Measurements from ENCODE around the gene INSRR.

INSRR gene

DNA sequence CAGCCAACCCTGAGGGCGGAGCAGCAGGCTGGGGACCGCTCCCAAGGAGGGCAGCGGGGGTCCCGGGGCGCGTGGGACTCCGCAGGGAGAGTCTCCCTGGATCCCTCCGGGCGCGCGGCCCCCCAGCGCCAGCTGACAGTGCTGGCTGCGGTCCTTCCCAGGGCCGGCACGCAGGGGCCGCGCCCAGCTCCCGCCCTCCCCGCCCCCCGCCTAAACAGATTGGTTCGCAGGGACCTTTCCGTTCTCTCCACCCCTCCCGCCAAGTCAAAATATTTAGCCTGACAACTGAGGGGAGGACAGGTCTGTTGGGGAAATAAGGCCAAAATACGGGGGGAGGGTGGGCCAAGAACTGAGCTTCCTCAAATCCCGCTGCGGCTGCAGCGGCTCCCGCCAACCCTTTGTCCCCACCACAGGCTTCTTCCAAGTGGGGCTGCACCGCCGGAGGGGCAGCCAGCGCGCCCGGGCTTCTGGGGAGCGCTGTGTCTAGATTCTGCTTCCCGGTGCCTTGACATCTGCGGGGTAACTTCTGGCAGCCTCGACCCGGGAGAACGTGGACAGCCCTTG, at the start of gene INSRR:
TSS of gene INSRR (minus strand) at position 159 of the 564 bp plus-strand sequence. CDS start 496 bp downstream, outside the sequence.
- no peak for DNase-seq

DNA sequence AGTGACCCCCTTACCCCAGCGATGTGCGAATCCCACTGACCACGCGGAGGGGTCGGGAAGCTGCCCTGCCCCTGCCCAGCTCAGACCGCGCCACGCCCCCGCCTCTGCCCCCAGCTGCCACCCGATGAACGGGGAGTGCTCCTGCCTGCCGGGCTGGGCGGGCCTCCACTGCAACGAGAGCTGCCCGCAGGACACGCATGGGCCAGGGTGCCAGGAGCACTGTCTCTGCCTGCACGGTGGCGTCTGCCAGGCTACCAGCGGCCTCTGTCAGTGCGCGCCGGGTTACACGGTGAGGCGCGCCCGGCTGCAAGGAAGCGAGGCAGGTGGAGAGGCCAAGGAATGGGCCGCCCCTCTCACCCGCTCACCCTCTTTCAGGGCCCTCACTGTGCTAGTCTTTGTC, 49.6 kb upstream of the INSRR start:
- no peak for DNase-seq

DNA sequence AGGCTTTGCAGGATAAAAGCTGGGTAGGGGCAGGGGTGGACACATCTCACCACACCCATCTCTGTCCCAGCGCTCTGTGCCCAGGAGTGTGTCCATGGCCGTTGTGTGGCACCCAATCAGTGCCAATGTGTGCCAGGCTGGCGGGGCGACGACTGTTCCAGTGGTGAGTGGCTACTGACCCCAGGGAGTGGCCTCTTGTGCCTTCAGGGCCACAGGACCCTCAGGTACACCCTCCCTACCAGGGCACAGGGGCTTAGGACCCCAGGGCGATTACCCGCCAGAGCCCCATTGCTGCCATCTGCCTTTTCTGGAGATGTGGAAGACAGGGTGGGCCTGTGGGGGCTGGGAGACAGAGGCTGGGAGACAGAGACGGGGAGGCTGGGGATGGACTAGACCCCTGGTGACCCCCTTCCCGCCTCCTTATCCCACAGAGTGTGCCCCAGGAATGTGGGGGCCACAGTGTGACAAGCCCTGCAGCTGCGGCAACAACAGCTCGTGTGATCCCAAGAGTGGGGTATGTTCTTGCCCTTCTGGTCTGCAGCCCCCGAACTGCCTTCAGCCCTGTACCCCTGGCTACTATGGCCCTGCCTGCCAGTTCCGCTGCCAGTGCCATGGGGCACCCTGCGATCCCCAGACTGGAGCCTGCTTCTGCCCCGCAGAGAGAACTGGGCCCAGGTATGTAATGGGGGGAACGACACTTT, 47.4 kb upstream of the INSRR start:
- no peak for DNase-seq

DNA sequence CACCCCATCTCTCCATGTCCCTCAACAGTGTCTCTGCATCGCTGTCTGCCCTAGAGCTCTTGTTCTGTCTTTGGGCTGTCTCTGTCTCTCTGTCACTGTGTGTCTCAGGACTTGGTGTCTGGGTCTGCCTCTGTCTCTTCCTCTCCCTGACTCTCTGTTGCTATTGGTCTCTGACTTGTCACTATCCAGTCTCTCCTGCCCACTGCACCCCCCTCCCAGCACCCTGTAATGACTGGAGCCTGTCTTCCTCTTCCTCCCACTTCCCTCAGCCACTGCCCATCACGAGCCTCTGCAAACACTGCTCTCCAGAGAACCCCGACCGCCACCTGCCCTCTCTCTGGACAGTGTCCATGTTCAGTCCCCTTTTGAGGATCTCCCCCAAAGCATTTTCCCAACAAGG, 46.7 kb upstream of the INSRR start:
- no peak for DNase-seq

DNA sequence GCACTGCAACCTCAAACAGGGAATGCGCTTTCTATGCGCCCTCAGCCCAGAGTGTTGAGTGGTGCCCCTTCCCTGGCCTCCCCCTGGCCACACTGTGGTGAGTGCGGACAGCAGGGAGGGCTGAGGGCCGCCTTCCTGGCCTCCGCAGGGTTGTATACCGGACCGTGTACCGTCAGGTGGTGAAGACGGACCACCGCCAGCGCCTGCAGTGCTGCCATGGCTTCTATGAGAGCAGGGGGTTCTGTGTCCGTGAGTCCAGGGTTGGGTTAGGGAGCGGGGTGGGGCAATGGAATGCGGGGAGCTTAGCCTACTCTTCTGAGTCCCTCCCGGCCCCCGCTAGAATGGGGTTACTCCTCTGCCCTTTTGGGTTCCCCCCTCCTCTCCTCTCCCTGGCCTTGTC, 46.3 kb upstream of the INSRR start:
- DNase-seq, result no peak

DNA sequence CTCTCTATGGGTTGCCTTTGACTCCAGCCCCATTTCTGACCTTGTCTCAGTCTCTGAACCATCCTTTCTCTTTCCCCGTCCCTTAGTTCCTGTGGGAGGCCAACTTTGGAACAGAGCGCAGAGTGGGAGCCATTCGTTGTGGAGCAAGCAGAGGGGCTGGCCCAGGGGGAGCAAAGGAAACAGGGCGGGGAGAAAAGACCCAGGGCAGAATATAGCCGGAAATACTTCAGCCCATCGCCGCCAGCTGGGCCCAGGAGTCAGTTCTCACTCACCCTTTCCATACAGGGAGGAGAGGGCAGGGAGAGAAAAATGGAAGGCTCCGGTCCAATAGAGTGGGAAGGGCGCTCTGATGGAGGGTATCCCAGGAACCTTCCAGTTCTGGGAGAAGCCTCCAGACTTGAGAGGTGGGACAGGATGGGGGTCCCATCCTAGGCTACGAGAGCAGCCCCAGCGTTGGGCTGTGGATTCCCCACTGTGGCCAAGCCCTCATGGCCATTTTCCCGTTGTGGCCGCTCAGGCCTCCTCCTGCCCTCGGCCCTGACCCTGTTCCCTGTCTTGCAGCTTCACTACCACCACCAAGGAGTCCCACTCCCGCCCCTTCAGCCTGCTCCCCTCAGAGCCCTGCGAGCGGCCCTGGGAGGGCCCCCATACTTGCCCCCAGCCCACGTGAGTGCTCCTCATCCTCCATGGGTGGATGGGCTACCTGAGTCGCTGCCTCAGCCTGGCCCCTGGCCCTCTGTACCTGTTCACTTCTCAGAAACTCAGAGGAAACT, 45.5 kb upstream of the INSRR start:
- DNase-seq, result no peak

DNA sequence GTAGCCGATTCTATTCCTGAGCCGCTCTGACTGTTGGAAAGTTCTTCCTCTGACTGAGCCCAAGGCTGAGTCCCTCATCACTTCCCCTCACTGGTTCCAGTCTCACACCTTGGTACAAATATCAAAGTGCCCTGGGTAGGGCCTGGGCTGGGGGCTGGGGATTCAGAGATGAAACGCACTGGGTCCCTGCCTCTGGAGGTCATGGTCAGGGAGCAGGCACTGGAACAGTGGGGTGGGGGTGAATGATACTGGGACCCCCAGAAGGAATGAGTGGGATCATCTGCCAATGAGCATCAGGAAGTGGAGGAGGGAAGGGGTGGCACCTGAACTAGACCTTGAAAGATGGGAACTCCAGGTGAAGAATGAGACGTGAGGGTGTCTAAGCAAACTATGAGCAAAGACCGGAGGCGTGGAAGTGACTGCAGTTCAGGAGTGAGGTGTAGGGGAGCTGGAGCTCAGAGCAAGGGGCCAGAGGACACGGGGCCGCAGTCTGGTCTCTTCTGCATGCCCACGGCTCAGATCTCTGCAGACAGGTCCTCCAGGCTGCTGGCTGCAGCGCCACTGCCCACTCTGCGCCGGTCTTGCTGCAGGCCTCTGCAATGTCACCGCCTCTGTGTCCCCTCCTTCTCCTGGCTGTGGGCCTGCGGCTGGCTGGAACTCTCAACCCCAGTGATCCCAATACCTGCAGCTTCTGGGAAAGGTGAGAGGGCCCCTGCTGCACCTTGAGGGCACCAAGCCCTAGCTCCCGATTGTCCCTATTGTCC, 44.6 kb upstream of the INSRR start:
- DNase-seq, result no peak

DNA sequence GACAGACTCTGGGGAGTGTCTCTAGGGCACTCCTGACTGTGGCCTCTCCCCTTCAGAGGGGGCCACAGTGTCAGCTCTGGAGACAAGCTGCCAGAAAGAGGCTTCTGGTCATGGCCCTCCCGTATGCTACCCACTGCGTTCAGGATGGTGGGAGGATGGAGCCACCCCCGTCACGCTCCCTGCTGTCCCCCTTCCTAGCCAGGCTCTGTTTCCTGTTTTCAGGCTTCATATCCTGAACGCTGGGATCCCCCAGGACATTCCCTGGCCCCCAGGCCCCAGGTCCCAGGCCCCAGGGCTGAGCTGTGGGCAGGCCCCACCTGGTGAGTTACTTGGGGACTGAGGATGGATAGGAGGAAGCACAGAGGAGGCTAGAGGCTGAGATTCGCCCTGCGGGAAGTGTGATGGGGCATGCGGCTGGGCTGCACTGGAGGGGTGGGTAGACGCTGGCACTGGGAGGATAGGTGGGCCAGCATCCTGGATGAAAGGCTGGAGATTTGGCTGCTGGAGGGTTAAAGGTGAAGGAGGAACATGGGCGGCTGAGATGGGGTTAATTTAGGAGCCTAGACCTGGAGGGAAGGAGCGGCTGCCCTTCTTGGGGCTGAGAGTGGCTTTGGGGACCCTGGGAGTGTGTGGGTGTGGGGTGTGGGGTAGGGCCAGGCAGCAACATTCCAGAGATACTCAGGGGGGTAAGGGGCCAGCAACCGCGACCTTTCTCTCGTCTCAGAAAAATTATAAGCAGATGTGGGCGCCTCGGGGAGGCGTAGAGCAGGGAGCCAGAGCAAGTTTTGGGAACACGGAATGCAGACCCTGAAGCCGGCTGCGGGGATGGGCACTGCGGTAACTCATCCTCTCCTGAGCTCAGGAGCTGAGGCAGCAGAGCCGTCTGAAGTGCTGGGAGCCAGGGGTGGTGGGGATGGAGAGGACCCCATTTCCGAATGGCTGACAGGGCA, 43.3 kb upstream of the INSRR start:
- no peak for DNase-seq

DNA sequence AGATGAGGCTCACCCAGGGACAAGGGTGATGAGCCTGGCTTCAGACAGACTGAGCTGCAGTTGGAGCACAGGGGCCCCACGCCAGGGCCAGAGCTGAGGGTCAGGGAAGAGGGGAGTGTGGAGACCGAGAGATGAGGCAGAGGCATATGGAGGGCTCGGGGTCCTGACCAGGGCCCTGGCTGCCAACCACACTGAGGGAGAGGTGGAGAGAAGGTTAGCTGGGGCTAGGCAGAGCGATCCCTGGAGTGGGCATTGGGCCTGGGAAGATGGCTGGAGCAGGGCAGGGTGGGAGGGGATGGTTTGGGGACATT, 42.6 kb upstream of the INSRR start:
- DNase-seq, result no peak

DNA sequence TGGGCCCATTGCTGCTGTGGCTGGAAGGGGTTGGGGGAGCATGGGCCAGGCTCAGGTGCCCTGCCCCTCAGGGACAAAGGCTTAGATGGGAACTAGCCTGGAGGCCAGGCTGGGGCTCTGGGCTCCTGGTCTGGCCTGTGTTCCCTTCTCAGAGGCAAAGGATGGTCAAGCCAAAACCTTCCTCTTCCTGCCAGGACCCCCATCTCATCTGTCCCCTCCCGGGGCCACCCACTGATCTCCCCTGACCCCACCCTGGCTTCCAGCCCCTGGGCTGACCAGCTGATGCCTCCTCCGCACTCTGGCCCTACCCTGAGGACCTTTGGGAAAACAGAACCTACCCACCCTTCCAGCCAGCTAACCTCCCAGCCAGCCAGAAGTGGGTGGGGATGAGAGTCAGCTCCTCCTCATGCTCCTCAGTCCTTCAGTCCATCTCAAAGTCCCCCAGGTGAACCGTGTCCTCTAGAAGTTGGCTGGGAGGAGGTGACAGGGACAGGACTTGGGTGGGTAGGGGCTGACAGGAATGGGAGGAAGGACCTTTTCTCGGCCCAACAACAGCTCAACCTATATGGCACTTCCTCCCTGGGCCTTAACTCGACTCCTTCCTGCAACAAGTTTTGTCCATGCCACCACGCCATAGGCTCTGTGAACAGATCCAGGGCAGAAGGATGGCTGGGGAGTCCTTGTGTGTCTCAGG, 42.1 kb upstream of the INSRR start:
- DNase-seq, result no peak

DNA sequence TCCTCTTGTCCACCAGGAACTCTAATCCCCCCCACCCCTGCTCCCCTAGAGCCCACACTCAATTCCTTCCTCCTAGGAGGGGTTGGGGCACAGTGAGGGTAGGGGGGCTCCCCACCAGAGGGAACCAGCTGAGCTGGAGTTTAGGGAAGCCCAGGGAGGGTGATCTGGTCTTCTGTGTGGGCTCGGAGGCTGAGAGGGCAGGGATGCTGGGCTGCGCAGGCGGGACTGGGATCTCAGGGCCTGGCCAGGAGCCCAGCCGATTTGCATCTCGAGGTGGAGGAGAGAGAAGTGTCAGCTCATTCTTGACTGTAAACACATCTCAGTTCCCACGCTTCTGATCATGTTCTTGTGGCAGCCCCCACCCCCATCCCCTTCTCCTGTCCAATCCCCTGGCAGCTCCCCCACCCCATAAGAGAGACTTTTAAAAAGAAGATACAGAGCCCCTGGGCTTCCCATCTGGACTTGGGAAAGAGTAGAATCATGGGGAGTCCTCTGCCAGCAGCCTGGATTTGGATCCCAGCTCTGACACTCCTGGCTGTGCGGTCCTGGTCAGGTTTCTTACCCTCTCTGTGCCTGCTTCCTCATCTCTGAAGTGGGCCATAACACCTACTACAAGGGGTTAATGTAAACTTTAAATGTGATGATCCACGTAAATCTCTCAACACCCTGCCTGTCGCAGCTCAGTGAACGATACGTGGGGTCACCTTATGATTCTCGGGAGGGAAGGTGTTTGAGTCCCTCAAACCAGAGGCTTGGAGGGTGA, 41.2 kb upstream of the INSRR start:
- no peak for DNase-seq

DNA sequence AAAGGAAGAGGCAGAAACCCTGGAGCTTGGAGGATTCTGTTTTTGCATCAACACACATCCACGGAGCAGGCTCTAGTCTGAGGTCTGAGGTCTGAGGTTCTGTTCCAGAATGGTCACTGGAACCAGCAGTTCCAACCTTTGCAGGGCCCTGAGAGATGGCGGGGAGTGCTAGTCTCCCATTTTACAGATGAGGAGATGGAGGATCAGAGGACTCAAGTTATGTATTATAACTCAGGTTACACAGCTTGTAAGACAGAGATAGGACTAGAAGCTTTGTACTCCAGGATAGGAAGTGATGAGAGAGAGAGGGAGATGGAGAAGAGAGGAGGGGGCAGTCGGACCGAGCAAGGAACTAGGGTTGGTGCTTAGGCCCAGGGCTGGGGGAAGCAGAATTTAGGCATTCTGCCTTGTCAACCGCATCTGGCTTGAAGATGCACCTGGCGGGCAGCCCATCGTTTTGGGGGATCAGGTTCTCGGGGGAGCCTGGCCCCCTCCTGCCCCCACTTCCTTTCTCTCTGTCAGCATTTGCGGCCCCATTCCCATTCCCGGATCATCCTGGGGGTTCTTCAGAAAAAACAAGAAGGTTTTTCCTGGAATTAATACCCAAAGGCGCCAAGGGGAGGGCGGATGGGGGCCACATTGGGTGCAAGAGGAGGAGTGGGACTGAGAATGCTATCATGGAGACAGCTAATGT, 40.2 kb upstream of the INSRR start:
- no peak for DNase-seq

DNA sequence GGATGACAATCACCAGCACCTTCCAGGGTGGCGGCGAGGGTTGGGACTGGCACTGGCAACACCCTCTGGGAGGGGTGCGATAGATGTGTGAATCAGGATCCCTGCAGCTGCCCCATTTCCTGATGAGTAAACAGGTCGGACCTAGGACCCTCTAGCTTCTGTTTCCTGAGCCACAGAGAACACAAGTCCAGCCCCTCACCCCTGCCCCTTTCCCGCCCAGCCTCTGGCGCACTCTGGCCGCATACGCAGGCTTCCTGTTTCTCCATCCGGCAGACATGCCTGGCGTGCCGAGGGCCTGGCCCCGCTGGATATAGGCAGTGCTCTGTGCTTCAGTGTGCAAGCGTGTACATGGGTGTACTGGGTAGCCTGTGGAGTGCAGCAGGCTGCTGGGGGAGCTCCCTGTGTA, 39.2 kb upstream of the INSRR start:
- DNase-seq, result no peak

DNA sequence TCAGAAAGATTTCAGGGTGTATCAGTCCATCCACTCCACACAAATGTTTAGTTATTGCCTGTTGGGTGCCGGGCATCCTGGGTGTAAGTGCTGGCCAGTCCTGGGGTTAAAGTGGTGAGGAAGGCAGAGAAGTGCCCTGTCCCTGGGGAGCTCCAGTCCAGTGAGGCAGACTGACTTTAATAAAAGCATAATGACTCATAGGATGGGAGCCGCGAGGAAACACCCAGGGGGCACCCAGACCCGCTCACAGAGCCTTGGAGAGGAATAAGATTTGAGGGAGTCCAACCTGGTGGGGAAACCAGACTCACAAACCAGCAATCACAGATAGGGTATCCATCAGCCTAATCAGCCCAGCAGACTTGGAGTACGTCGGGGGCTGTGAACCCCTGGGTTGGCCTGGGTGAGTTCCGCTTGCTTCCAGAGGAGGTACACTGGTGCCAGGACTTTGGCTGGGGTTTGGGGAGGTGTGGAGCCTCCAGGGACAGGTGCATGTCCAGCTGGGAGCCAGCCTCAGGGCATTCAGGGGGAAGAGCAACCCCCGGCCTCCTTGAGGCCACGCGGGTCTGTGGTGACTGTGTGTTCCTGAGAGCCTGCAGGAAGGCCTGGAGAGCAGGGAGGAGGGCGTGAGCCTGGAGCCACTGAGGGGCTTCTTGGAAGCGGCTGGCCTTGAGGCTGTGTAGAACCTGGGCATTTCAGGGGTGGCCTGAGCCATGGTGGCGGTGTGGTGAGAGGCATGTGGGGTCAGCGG, 38.3 kb upstream of the INSRR start:
- no peak for DNase-seq

DNA sequence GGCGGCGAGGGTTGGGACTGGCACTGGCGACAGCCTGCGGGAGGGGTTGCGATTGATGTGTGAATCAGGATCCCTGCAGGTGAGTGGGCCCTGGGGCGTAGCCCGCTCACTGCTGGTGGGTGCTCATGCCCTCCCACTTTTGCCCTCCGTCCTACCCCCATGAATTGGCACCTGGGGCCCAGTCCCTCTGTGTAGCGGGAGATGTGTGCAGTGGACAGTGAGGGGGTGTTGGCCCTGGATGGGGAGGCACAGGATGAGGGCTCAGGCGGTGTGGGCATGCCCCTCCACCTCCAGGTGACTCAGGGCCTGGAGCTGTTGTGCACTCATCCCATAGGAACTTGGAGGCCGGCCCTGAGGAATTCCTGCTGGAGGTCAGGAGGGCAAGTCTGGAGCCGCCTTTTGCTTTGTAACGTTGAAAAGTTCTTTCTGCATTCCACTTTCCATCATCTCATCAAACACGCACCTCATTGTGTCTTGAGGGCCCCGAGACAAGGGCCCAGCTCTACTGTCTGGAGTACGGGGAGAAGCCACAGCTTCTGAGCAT, 37.6 kb upstream of the INSRR start:
- no peak for DNase-seq

DNA sequence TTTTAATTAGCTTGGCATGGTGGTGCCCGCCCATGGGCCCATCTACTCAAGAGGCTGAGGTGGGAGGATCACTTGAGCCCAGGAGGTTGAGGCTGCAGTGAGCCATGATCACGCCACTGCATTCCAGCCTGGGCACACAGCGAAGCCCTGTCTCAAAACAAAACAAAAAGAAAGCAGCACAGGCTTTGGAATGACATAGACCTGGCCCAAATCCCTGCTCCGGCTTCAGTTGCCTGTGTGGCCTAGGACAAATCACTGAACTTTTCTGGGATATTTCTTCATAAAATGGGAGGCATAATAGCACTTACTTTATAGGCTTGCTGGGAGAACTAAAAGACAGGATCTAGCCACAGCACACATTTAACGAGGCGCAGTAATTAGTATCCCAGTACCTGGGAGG, 37.0 kb upstream of the INSRR start:
- no peak for DNase-seq

DNA sequence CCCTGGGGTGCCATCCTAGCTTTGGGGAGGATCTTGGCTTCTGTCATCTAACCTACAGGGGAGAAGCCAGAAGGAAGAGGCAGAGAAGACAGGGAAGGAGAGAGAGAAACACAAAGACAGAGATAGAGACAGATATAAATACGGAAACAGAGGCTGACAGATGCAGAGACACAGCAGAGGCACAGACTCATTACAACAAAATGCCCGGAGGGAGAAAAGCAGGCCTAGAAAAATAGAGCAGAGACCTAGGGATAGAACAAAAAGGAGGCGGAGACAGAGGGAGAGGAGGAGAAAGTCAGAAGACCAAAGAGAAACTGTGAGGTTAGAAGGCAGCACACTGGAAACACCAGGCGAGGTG, 36.5 kb upstream of the INSRR start:
- DNase-seq, result no peak

DNA sequence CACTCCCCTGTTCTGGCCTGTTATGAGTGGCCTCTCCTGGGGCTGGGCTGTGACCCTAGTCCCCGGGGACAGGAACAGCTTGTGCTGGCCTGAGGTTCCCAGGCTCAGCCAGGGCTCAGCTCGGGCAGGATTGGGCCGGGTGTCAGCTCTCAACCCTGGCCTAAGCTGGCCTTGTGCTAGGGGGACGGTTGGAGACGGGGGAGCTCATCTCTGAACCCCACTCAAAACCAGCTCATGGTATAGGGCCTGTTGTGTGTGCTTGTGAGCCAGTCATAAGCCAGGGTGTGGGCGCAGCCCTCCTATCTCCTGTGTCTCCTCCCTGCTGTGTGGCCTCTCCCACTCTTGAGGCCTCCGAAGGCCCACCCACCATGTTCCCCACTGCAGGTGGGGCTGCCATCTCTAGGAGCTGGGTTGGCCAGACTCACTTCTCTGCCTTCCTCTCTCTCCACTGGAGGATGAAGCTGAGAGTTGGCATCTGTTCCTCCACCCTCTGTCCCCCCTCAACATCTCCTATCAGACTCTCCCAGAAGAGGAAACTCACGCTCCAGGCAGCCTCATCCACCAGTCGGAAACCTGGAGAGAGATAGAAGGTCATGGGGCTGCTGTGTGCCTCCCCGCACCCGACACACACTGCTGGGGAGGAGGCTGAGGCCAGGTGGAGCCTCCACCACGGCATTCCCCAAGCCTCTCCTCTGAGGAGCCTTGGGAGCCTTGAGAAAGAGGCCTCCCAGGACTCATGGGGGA, 36.0 kb upstream of the INSRR start:
- no peak for DNase-seq

DNA sequence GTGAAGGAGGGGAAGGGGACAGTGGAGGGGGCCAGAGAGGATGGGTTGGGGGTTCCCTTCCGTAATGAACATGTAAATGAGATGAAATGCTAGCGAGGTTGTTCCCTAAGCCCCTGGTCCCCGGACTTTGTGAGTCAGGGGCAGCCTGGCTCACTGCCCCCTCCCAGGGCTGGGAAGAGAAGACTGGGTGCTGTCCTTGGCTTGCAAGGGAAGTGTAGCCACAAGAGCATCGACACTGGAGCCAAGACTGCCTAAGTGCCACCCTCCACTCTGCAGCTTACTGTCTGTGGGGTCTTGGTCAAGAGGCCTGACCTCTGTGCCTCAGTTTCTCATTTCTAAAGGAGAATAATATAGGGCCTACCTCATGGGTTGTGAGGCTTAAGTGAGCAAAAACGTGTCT, 35.1 kb upstream of the INSRR start:
- DNase-seq, result no peak
